Cardiac fibroblast (primary cell): ENCODE results near the gene TOP1.

Source experiments
- DNase-seq, 2 donors: peaks; one replicate each; pipeline versions ENCODE4 v3.0.0 to v3.0.0-alpha.2; 2010; ENCODE audit warnings: low read depth in 2 of 2
- H3K4me3 ChIP-seq, 2 donors: replicated peaks in 1 of 2; 1 replicate in 1 of 2; 2 replicates in 1 of 2; pipeline ENCODE4 v1.5.1; 2011; ENCODE audit warnings: low read depth in 2 of 2, low read length in 2 of 2, mild to moderate bottlenecking in 2 of 2, moderate library complexity in 1 of 2
- CTCF ChIP-seq: IDR thresholded peaks from one replicate; pipeline ENCODE4 v1.5.1; 2011; ENCODE audit warnings: low read depth, mild to moderate bottlenecking, low read length, inconsistent platforms

Gene TOP1

GRCh38 chr20:41055679-41056078 is 27.1 kb downstream of the TOP1 start:
- DNase-seq = peak in 1 of 2 donors; percentile 64
- H3K4me3 ChIP-seq = no peak overlapping the region
- TF ChIP-seq CTCF = no peak

GRCh38 chr20:41057999-41058673 is 29.5 kb downstream of the TOP1 start:
- no peak for TF ChIP-seq CTCF

GRCh38 chr20:41058674-41059635 is 30.3 kb downstream of the TOP1 start:
- no peak for TF ChIP-seq CTCF
- no peak for DNase-seq

More at GRCh38 chr20:41057999-41058673, 29.5 kb downstream of the TOP1 start:
- no peak overlapping the region for H3K4me3 ChIP-seq
- peak; percentile 59 to 91 for DNase-seq

GRCh38 chr20:41061155-41061554 is 32.5 kb downstream of the TOP1 start:
- no peak for TF ChIP-seq CTCF
- no peak overlapping the region for H3K4me3 ChIP-seq
- DNase-seq = no peak

More at GRCh38 chr20:41058674-41059635, 30.3 kb downstream of the TOP1 start:
- H3K4me3 ChIP-seq = no peak overlapping the region

- H3K4me3 ChIP-seq = no peak overlapping the region
- DNase-seq = no peak
- TF ChIP-seq CTCF = no peak
Observed at GRCh38 chr20:41063442-41063841, 34.8 kb downstream of the TOP1 start.

- TF ChIP-seq CTCF = no peak
- H3K4me3 ChIP-seq = no peak overlapping the region
- DNase-seq = no peak
Observed at GRCh38 chr20:41064377-41064776, 35.8 kb downstream of the TOP1 start.
